Transverse colon (tissue), 4 donors: ENCODE data around the gene C14orf39. TPM values are rescaled to one million over a fixed set of nuclear protein-coding genes. Genes with fewer than 3 reads are reported as not detected.
"Not testable (repeated sequence)": the region's sequence is repeated elsewhere in the genome, so short reads cannot be mapped to it uniquely, and the experiment has no call there.

Source experiments
- DNase-seq: peaks from one replicate; pipeline ENCODE4 v3.0.0-alpha.2; 2019
- H3K27ac ChIP-seq, 4 donors: fragments of 200-600 bp; sonication (generic); 2 replicates each; pipeline ENCODE4 v1.5.1; 2016 to 2018; ENCODE audit warnings: inconsistent platforms in 4 of 4
- H3K27me3 ChIP-seq: fragments of 200-600 bp; sonication (generic); 2 replicates; pipeline ENCODE4 v1.5.1; 2017; ENCODE audit warnings: inconsistent platforms
- H3K36me3 ChIP-seq, 4 donors: fragments of 200-600 bp; sonication (generic); 2 replicates each; pipeline ENCODE4 v1.5.1; 2017 to 2019; ENCODE audit warnings: inconsistent platforms in 4 of 4
- H3K4me1 ChIP-seq, 4 donors: fragments of 200-600 bp; sonication (generic); 2 replicates each; pipeline ENCODE4 v1.5.1; 2017 to 2020; ENCODE audit warnings: inconsistent platforms in 4 of 4
- H3K4me3 ChIP-seq, 4 donors: fragments of 200-600 bp; sonication (generic); 1 replicate in 1 of 4; 2 replicates in 3 of 4; pipeline versions ENCODE4 v1.5.1 to v1.6.1; 2017 to 2019; ENCODE audit warnings: inconsistent platforms in 4 of 4
- H3K9me3 ChIP-seq, 2 donors: fragments of 200-600 bp; sonication (generic); 2 replicates each; pipeline ENCODE4 v1.5.1; 2017 to 2019; ENCODE audit warnings: inconsistent platforms in 2 of 2
- CTCF ChIP-seq, 5 experiments: fragments of 200-600 bp in 3 of 5; fragments of 450-650 bp in 2 of 5; sonication (generic) in 3 of 5; IDR thresholded peaks; 1 replicate in 2 of 5; 2 replicates in 3 of 5; pipeline ENCODE4 v1.5.1; 2016 to 2017; ENCODE audit warnings: antibody characterized with exemption in 5 of 5, inconsistent platforms in 3 of 5, mild to moderate bottlenecking in 2 of 5, moderate library complexity in 1 of 5
- EP300 ChIP-seq: sonication (generic); formaldehyde crosslinking; IDR thresholded peaks from one replicate; pipeline ENCODE4 v1.6.1; 2017; ENCODE audit warnings: antibody characterized with exemption, low read depth
- POLR2A ChIP-seq: fragments of 450-650 bp; IDR thresholded peaks from one replicate; pipeline ENCODE4 v1.6.1; 2016; ENCODE audit warnings: antibody characterized with exemption, mild to moderate bottlenecking, moderate library complexity
- POLR2AphosphoS5 ChIP-seq, 3 donors: sonication (generic); formaldehyde crosslinking; IDR thresholded peaks; one replicate each; pipeline ENCODE4 v1.6.1; 2016; ENCODE audit warnings: antibody characterized with exemption in 3 of 3
- WGBS, 2 donors: methylation state at CpG; one replicate each; pipeline ENCODE4 v1.1.5; 2018; ENCODE audit warnings: low coverage in 1 of 2; 5-methylcytosine and 5-hydroxymethylcytosine counted together
- in situ Hi-C, 4 donors: fragments of 200-750 bp; cut with MboI; loops; one replicate each; pipeline versions ENCODE4 v1.15.0 to v1.15.1; 2017; ENCODE audit warnings: low sequenced_read_pairs in 3 of 4, low pct_ligation_motif_present in 1 of 4, low pct_unique_long_range_greater_than_20kb in 1 of 4
- intact Hi-C: fragments of 100-400 bp; cut with DNase I; formaldehyde crosslinking; loops from one replicate; pipeline ENCODE4 v1.15.1; 2023; ENCODE audit warnings: low total_unique reads
- total RNA-seq, 4 donors: library from RNA; depleted of rRNA; stranded (reverse); fragments of >200 nt; gene quantifications; one replicate each; pipeline ENCODE4 v1.1.0, GENCODE V29; 2016

The C14orf39 gene
- total RNA-seq, 4 donors from 2014 or later, result 0.16 to 0.55 TPM; not detected in 2

GRCh38 chr14:60487211-60487610 lies 1.3 kb upstream of the C14orf39 start:
- 8 to 37% methylated on average over 2 of the region's 2 CpGs for WGBS, 2 donors
- no peak for DNase-seq
- peaks cover 0 to 10% (median 2%) of the 10 kb centered on the region in 4 donors for H3K4me1 ChIP-seq
- H3K36me3 ChIP-seq, result no peaks in the 10 kb centered on the region
- no peak overlapping the region for H3K4me3 ChIP-seq
- H3K9me3 ChIP-seq, result no peaks in the 10 kb centered on the region
- peaks cover 62% of the 10 kb centered on the region for H3K27me3 ChIP-seq
- no peak overlapping the region for H3K27ac ChIP-seq
- in situ Hi-C loops (no loop called here), intact Hi-C loops (no loop called here)
- TF ChIP-seq CTCF (IDR thresholded peaks at IDR 0.05), result no peak
- no peak for TF ChIP-seq EP300
- no peak for TF ChIP-seq POLR2AphosphoS5 (IDR thresholded peaks at IDR 0.05)
- no peak for TF ChIP-seq POLR2A

GRCh38 chr14:60485057-60485597 lies 736 bp downstream of the C14orf39 start:
- Histone ChIP-seq H3K27ac (no peak overlapping the region), H3K27me3 (peaks cover 62% of the 10 kb centered on the region), H3K4me1 (peaks cover 0 to 10% (median 2%) of the 10 kb centered on the region in 4 donors), H3K4me3 (peak overlapping the region in 3 of 4 donors; percentile 14 to 34 (median 17)), H3K36me3 (no peaks in the 10 kb centered on the region), H3K9me3 (peaks cover 0 to 1% of the 10 kb centered on the region in 2 donors)
- intact Hi-C loops, result no loop called here
- in situ Hi-C loops, result no loop called here
- 28 to 32% methylated on average over 14 to 25 of the region's 25 CpGs for WGBS, 2 donors
- TF ChIP-seq POLR2AphosphoS5 (IDR thresholded peaks at IDR 0.05) (no peak), EP300 (no peak), POLR2A (no peak), CTCF (IDR thresholded peaks at IDR 0.05) (no peak)
- DNase-seq, result no peak

- in situ Hi-C loops (no loop called here), intact Hi-C loops (no loop called here)
- 39 to 58% methylated on average over 1 of the region's 1 CpG for WGBS, 2 donors
Measured at GRCh38 chr14:60482743-60483142, 3.1 kb downstream of the C14orf39 start.

GRCh38 chr14:60480248-60480647 lies 5.6 kb downstream of the C14orf39 start:
- intact Hi-C loops, H3K36me3 ChIP-seq, H3K4me3 ChIP-seq, H3K9me3 ChIP-seq, DNase-seq, H3K27ac ChIP-seq, H3K4me1 ChIP-seq, in situ Hi-C loops: not testable (repeated sequence)
- WGBS, 2 donors, result 92 to 98% methylated on average over 7 of the region's 7 CpGs
- H3K27me3 ChIP-seq, result peaks cover 17% of the 10 kb centered on the region

More at GRCh38 chr14:60482743-60483142, 3.1 kb downstream of the C14orf39 start:
- TF ChIP-seq POLR2A (no peak), CTCF (IDR thresholded peaks at IDR 0.05) (no peak), POLR2AphosphoS5 (IDR thresholded peaks at IDR 0.05) (no peak), EP300 (no peak)
- Histone ChIP-seq H3K4me1 (peaks cover 0 to 10% (median 2%) of the 10 kb centered on the region in 4 donors), H3K27ac (no peak overlapping the region), H3K27me3 (peaks cover 42% of the 10 kb centered on the region), H3K36me3 (no peaks in the 10 kb centered on the region), H3K9me3 (peaks cover 0 to 5% of the 10 kb centered on the region in 2 donors), H3K4me3 (no peak overlapping the region)
- DNase-seq, result no peak

GRCh38 chr14:60455875-60456274 lies 30.0 kb downstream of the C14orf39 start:
- Histone ChIP-seq H3K4me3 (no peak overlapping the region), H3K9me3 (no peaks in the 10 kb centered on the region), H3K36me3 (no peaks in the 10 kb centered on the region), H3K27me3 (peaks cover 3% of the 10 kb centered on the region), H3K4me1 (no peaks in the 10 kb centered on the region), H3K27ac (no peak overlapping the region)
- TF ChIP-seq EP300 (no peak), CTCF (IDR thresholded peaks at IDR 0.05) (no peak), POLR2A (no peak), POLR2AphosphoS5 (IDR thresholded peaks at IDR 0.05) (no peak)
- intact Hi-C loops (no loop called here), in situ Hi-C loops (no loop called here)
- 57 to 63% methylated on average over 4 of the region's 4 CpGs for WGBS, 2 donors
- DNase-seq, result no peak
